Activated CD4-positive, alpha-beta memory T cell treated with anti-CD3 and anti-CD28 coated beads, Interleukin-2, amount 10 ng/mL, durations not matched to agents 7 days and 5 days (primary cell): ENCODE measurements around the gene FNBP1. TPM values are rescaled to one million over a fixed set of nuclear protein-coding genes. Genes with fewer than 3 reads are reported as not detected.
"Not testable (repeated sequence)": the region's sequence is repeated elsewhere in the genome, so short reads cannot be mapped to it uniquely, and the experiment has no call there.

Experiments
- CTCF ChIA-PET: fragments of 350-600 bp; sonication (Branson Sonifier 250); formaldehyde crosslinking; loops from one replicate; lab custom pipeline; 2021; ENCODE audit warnings: antibody characterized with exemption, inconsistent platforms; lab: Charles Lee
- POLR2A ChIA-PET: fragments of 350-600 bp; sonication (Branson Sonifier 250); formaldehyde crosslinking; loops from one replicate; lab custom pipeline; 2021; ENCODE audit warnings: antibody characterized with exemption; lab: Charles Lee
- DNase-seq: peaks from one replicate; pipeline ENCODE4 v3.0.0-alpha.2; 2020
- H3K27ac Mint-ChIP-seq: one replicate; pipeline ENCODE4 v1.8.0; 2021; ENCODE audit warnings: mild to moderate bottlenecking, mixed read lengths
- H3K27me3 Mint-ChIP-seq: one replicate; pipeline ENCODE4 v1.8.0; 2021; ENCODE audit warnings: mixed read lengths
- H3K36me3 Mint-ChIP-seq: one replicate; pipeline ENCODE4 v1.8.0; 2021; ENCODE audit warnings: low read depth, mixed read lengths
- H3K4me1 Mint-ChIP-seq: one replicate; pipeline ENCODE4 v1.8.0; 2021; ENCODE audit warnings: mixed read lengths
- H3K4me3 Mint-ChIP-seq: one replicate; pipeline ENCODE4 v1.8.0; 2021; ENCODE audit warnings: mild to moderate bottlenecking, mixed read lengths
- H3K9me3 Mint-ChIP-seq: one replicate; pipeline ENCODE4 v1.8.0; 2021; ENCODE audit warnings: mixed read lengths
- total RNA-seq, 2 experiments: library from RNA; stranded (reverse); gene quantifications; one replicate each; pipeline ENCODE4 v1.2.3, GENCODE V29; 2021

The FNBP1 gene
- total RNA-seq, 2 experiments from 2014 or later = 208 to 213 TPM

- H3K27ac Mint-ChIP-seq = peak overlapping the region; percentile 54
- H3K27me3 Mint-ChIP-seq = no peaks in the 10 kb centered on the region
- ChIA-PET CTCF (interaction anchor here (1.8 kb wide), 1 partner anchor 38 kb away, joined by 11 read pairs; no protein-coding TSS in a partner anchor), POLR2A (interaction anchor here (0.6 to 10.2 kb wide), 15 partner anchors 8 to 116 kb away, joined by 3 to 97 read pairs (median 4); partner anchors contain the start of genes FNBP1 and GPR107)
- no peak overlapping the region for H3K4me3 Mint-ChIP-seq
- peaks cover 58% of the 10 kb centered on the region for H3K36me3 Mint-ChIP-seq
- no peaks in the 10 kb centered on the region for H3K9me3 Mint-ChIP-seq
- peaks cover 77% of the 10 kb centered on the region for H3K4me1 Mint-ChIP-seq
- DNase-seq = no peak
These were observed 41.8 kb downstream of the FNBP1 start for GRCh38 chr9:130001190-130001589.

DNA sequence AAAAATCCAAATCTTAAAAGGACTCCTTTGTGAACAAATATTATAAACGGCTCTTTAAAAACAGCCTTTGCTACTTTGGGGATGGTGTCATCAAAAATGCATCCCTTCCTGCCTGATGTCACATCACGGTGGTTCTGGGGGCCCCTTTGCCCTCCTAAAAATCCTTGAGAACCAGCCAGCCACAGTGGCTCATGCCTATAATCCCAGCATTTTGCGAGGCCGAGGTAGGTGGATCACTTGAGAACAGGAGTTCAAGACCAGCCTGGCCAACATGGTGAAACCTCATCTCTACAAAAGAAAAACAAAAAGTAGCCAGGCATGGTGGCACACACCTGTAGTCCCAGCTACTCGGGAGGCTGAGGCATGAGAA, 43.9 kb downstream of the FNBP1 start:
- Mint-ChIP-seq H3K27ac (peak overlapping the region; percentile 59), H3K4me3 (no peak overlapping the region), H3K27me3 (no peaks in the 10 kb centered on the region)

DNA sequence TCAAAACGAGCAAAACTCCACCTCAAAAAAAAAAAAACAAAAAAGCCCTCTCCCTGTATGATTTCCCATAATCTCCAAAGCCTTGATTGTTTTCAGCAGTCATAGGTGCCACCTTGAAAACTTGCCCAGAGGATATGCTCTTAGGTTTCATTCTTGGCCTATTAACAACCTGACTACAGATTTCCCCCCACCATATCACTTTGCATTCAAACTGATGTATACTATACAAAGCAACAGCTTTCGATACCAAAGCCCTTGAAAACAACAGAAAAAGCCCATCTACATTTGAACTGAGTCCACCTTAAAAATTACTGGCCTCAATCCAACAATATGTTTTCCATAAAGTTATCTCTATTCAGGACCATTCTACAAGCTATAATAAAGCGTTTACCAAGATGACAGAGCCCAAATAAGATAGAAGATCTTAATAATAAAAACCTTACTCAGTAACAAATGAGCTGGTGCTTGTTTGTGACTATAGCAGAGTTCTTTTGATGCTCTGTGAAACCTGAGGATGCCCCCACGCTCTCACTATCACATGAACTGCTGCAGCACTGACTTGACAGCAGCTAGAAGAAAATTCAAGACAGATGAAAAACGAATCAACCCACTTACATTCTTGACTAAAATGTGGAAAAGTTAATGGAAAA, 44.4 kb downstream of the FNBP1 start:
- ChIA-PET POLR2A (interaction anchor here (1.0 to 10.2 kb wide), 7 partner anchors 11 to 165 kb away, joined by 3 to 97 read pairs (median 4); partner anchors contain the start of gene FNBP1), CTCF (interaction anchor here (0.5 to 2.7 kb wide), 4 partner anchors 12 to 113 kb away, joined by 3 to 12 read pairs (median 5); no protein-coding TSS in a partner anchor)
- Mint-ChIP-seq H3K27me3 (no peaks in the 10 kb centered on the region), H3K27ac (peak overlapping the region; percentile 59), H3K36me3 (peaks cover 61% of the 10 kb centered on the region), H3K4me1 (peaks cover 83% of the 10 kb centered on the region), H3K4me3 (no peak overlapping the region), H3K9me3 (no peaks in the 10 kb centered on the region)
- DNase-seq = no peak

More for the DNA sequence above, 43.9 kb downstream of the FNBP1 start:
- Mint-ChIP-seq H3K36me3 (peaks cover 59% of the 10 kb centered on the region), H3K9me3 (no peaks in the 10 kb centered on the region), H3K4me1 (peaks cover 82% of the 10 kb centered on the region)
- ChIA-PET CTCF (interaction anchor here (0.5 to 2.7 kb wide), 3 partner anchors 11 to 113 kb away, joined by 3 to 12 read pairs (median 3); no protein-coding TSS in a partner anchor), POLR2A (interaction anchor here (1.0 to 10.2 kb wide), 7 partner anchors 10 to 165 kb away, joined by 3 to 97 read pairs (median 4); partner anchors contain the start of gene FNBP1)
- DNase-seq = no peak

- H3K27ac Mint-ChIP-seq, H3K4me3 Mint-ChIP-seq, H3K9me3 Mint-ChIP-seq, H3K27me3 Mint-ChIP-seq, DNase-seq: not testable (repeated sequence)
- ChIA-PET POLR2A (interaction anchor here (1.0 to 10.2 kb wide), 5 partner anchors 25 to 164 kb away, joined by 3 to 97 read pairs (median 18); partner anchors contain the start of gene FNBP1), CTCF (interaction anchor here (0.9 to 2.4 kb wide), 3 partner anchors 9 to 44 kb away, joined by 3 to 5 read pairs (median 5); no protein-coding TSS in a partner anchor)
- Mint-ChIP-seq H3K36me3 (peaks cover 56% of the 10 kb centered on the region), H3K4me1 (peaks cover 80% of the 10 kb centered on the region)
These were observed 45.3 kb downstream of the FNBP1 start for GRCh38 chr9:129997706-129998105.

DNA sequence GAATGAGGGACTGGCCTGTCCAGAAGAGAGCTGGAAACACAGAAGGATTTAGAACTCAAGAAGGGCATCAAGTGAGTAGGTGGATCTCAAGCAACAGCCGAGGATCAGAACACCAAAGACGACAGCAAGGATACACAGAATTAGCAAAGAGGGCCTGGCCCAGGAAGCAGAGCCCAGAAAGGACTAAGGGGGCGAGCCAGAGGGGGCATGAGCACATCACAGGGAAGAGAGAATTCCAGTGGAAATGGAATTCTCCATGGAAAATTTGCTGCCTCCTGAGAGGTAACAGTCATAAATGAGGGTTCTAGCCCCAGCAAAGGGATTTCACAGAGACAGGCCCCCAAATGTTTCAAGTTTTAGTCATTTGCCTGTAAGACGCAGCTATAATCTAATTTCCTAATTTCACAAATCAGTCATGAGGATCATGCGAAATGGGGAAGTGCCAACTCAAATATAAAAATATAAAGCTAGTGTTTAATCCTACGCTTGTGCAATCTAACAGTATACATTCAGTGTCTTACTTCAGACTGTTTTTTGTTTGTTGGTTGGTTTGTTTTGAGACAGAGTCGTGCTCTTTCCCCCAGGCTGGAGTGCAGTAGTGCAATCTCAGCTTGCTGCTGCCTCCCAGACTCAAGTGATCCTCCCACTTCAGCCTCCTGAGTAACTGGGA, 46.7 kb downstream of the FNBP1 start:
- H3K4me3 Mint-ChIP-seq = peak overlapping the region; percentile 49
- peak overlapping the region; percentile 87 for H3K27ac Mint-ChIP-seq
- no peaks in the 10 kb centered on the region for H3K9me3 Mint-ChIP-seq
- no peak for DNase-seq
- ChIA-PET POLR2A (interaction anchor here (0.8 to 10.2 kb wide), 24 partner anchors 8 to 110 kb away, joined by 3 to 97 read pairs (median 5); partner anchors contain the start of genes FNBP1 and GPR107), CTCF (interaction anchor here (0.7 to 2.4 kb wide), 8 partner anchors 11 to 111 kb away, joined by 3 to 8 read pairs (median 3); no protein-coding TSS in a partner anchor)
- H3K27me3 Mint-ChIP-seq = no peaks in the 10 kb centered on the region
- H3K36me3 Mint-ChIP-seq = peaks cover 58% of the 10 kb centered on the region
- peaks cover 82% of the 10 kb centered on the region for H3K4me1 Mint-ChIP-seq

GRCh38 chr9:129995409-129996160, 47.4 kb downstream of the FNBP1 start:
- no peaks in the 10 kb centered on the region for H3K27me3 Mint-ChIP-seq
- no peaks in the 10 kb centered on the region for H3K9me3 Mint-ChIP-seq
- H3K27ac Mint-ChIP-seq = peak overlapping the region; percentile 87
- H3K4me3 Mint-ChIP-seq = peak overlapping the region; percentile 49
- peaks cover 82% of the 10 kb centered on the region for H3K4me1 Mint-ChIP-seq
- POLR2A ChIA-PET = interaction anchor here (0.5 to 10.2 kb wide), 29 partner anchors 8 to 109 kb away, joined by 3 to 97 read pairs (median 5); partner anchors contain the start of genes FNBP1 and GPR107
- CTCF ChIA-PET = interaction anchor here (0.7 to 2.1 kb wide), 8 partner anchors 10 to 110 kb away, joined by 3 to 8 read pairs (median 3); no protein-coding TSS in a partner anchor
- no peak for DNase-seq
- H3K36me3 Mint-ChIP-seq = peaks cover 58% of the 10 kb centered on the region

GRCh38 chr9:129994882-129995281, 48.1 kb downstream of the FNBP1 start:
- peak overlapping the region; percentile 49 for H3K4me3 Mint-ChIP-seq
- peak overlapping the region; percentile 87 for H3K27ac Mint-ChIP-seq
- ChIA-PET POLR2A (interaction anchor here (0.5 to 10.2 kb wide), 15 partner anchors 13 to 106 kb away, joined by 3 to 97 read pairs (median 5); partner anchors contain the start of genes FNBP1 and GPR107), CTCF (interaction anchor here (1.2 to 2.1 kb wide), 4 partner anchors 13 to 109 kb away, joined by 3 to 8 read pairs (median 4); no protein-coding TSS in a partner anchor)
- no peaks in the 10 kb centered on the region for H3K27me3 Mint-ChIP-seq
- H3K36me3 Mint-ChIP-seq = peaks cover 56% of the 10 kb centered on the region
- H3K4me1 Mint-ChIP-seq = peaks cover 81% of the 10 kb centered on the region
- DNase-seq = no peak
- H3K9me3 Mint-ChIP-seq = no peaks in the 10 kb centered on the region

GRCh38 chr9:129991139-129991538, 51.9 kb downstream of the FNBP1 start:
- ChIA-PET CTCF (interaction anchor here (0.7 to 1.5 kb wide), 3 partner anchors 18 to 58 kb away, joined by 4 to 5 read pairs (median 4); no protein-coding TSS in a partner anchor), POLR2A (interaction anchor here (0.6 to 10.2 kb wide), 14 partner anchors 16 to 495 kb away, joined by 3 to 97 read pairs (median 6); partner anchors contain the start of genes FNBP1 and GPR107)
- peaks cover 78% of the 10 kb centered on the region for H3K4me1 Mint-ChIP-seq
- H3K9me3 Mint-ChIP-seq, H3K27me3 Mint-ChIP-seq, H3K4me3 Mint-ChIP-seq, DNase-seq: not testable (repeated sequence)
- H3K36me3 Mint-ChIP-seq = peaks cover 57% of the 10 kb centered on the region
- H3K27ac Mint-ChIP-seq = peak overlapping the region; percentile 89

DNA sequence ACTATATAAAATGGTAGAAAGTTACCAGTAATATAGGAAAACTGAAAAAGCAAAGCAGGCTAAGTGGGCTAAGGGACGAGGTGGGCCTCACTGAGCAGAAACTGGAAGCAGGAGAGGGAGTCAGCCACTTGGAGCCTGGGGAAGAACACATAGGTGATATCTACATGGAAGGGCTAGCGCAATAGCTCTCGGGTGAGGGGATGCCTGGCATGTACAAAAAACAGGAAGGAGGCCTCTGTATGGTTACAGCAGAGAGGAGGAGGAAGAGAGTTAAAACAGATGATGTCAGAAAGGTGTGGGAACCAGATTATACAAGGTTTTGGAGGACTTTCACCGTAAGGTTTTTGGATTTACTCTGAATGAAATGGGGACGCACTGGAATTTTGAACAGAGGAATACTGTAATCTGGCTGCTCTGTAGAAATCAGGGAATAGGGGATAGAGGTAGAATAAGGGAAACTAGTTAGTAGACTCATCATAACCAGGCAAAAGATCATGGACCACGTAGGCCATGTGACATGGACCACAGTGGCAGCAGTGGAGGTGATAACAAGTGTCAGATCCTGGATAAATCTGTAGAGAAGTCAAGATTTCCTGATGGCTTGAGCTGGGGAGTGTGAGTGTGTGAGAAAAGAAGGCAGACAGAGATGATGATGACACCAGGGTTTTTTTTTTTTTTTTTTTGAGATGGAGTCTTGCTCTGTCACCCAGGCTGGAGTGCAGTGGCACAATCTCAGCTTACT, 52.5 kb downstream of the FNBP1 start:
- Mint-ChIP-seq H3K27me3 (no peaks in the 10 kb centered on the region), H3K4me1 (peaks cover 73% of the 10 kb centered on the region), H3K4me3 (peak overlapping the region; percentile 43), H3K9me3 (no peaks in the 10 kb centered on the region), H3K27ac (peak overlapping the region; percentile 89), H3K36me3 (peaks cover 54% of the 10 kb centered on the region)
- ChIA-PET POLR2A (interaction anchor here (0.6 to 3.3 kb wide), 16 partner anchors 11 to 494 kb away, joined by 3 to 15 read pairs (median 4); partner anchors contain the start of genes FNBP1 and GPR107), CTCF (interaction anchor here (0.7 to 0.9 kb wide), 2 partner anchors 48 to 58 kb away, joined by 4 to 5 read pairs; no protein-coding TSS in a partner anchor)
- no peak for DNase-seq

DNA sequence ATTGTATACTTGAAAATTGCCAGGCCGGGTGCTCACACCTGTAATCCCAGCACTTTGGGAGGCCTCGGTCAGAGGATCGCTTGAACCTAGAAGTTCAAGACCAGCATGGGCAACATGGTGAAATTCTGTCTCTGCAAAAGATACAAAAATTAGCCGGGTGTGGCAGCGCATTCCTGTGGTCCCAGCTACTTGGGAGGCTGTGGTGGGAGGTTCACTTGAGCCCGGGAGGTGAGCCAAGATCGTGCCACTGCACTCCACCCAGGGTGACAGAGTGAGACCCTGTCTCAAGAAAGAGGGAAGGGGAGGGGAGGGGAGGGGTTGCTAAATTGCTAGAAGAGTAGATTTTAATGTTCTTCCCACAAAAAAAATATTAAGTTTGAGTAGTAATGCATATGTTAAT, 53.2 kb downstream of the FNBP1 start:
- CTCF ChIA-PET = no interaction called here
- POLR2A ChIA-PET = interaction anchor here (0.8 to 2.7 kb wide), 13 partner anchors 11 to 104 kb away, joined by 3 to 15 read pairs (median 4); partner anchors contain the start of gene FNBP1
- no peak for DNase-seq
- Mint-ChIP-seq H3K9me3 (peaks cover 2% of the 10 kb centered on the region), H3K4me1 (peaks cover 73% of the 10 kb centered on the region), H3K27ac (peak overlapping the region; percentile 72), H3K36me3 (peaks cover 55% of the 10 kb centered on the region), H3K27me3 (no peaks in the 10 kb centered on the region), H3K4me3 (no peak overlapping the region)

DNA sequence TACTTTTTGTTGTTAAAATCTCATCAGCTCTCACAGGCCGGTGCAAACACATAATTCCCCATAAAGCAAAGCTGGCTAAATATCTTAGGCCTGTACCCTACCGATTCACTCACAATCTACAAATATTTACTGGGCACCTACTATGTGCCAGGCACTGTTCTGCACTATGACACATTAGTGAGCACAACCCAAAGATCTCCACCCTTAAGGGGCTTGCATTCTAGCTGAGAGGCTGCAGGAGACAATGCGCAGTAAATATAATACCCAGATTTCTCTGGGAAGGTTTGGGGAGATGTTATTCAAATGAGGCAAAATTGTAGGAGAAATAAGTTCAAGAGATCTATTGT, 53.7 kb downstream of the FNBP1 start:
- H3K27ac Mint-ChIP-seq = peak overlapping the region; percentile 72
- ChIA-PET POLR2A (interaction anchor here (0.8 to 2.7 kb wide), 9 partner anchors 12 to 101 kb away, joined by 3 to 15 read pairs (median 4); partner anchors contain the start of gene FNBP1), CTCF (no interaction called here)
- peaks cover 58% of the 10 kb centered on the region for H3K36me3 Mint-ChIP-seq
- H3K27me3 Mint-ChIP-seq = no peaks in the 10 kb centered on the region
- H3K4me1 Mint-ChIP-seq = peaks cover 74% of the 10 kb centered on the region
- peaks cover 2% of the 10 kb centered on the region for H3K9me3 Mint-ChIP-seq
- no peak overlapping the region for H3K4me3 Mint-ChIP-seq
- no peak for DNase-seq
